GM12878 (cell line): Measurements from ENCODE around the gene FAM3B. TPM values are rescaled to one million over a fixed set of nuclear protein-coding genes. Genes with fewer than 3 reads are reported as not detected.

Experiments
- DPF2 ChIP-seq: fragments of 450-650 bp; IDR thresholded peaks from 2 replicates; pipeline ENCODE4 v1.6.1; 2017; ENCODE audit warnings: mild to moderate bottlenecking
- EED ChIP-seq: sonication (generic); IDR thresholded peaks from 2 replicates; pipeline ENCODE4 v1.6.1; 2016; ENCODE audit warnings: antibody characterized with exemption, low read depth
- HDAC2 ChIP-seq: fragments of 200-600 bp; sonication (generic); IDR thresholded peaks from 2 replicates; pipeline ENCODE4 v1.6.1; 2017
- IKZF2 ChIP-seq, 2 experiments: fragments of 450-650 bp; IDR thresholded peaks; 2 replicates each; pipeline ENCODE4 v1.6.1; 2017; ENCODE audit warnings: mild to moderate bottlenecking in 2 of 2, moderate library complexity in 2 of 2
- JUNB ChIP-seq: IDR thresholded peaks from 2 replicates; pipeline ENCODE4 v1.6.1; 2016; ENCODE audit warnings: antibody characterized with exemption, mild to moderate bottlenecking
- KLF5 ChIP-seq: fragments of 450-650 bp; IDR thresholded peaks from 2 replicates; pipeline ENCODE4 v1.6.1; 2014; ENCODE audit warnings: mild to moderate bottlenecking; ENCODE audit not compliant: partially characterized antibody
- MEF2B ChIP-seq: fragments of 450-650 bp; IDR thresholded peaks from 2 replicates; pipeline ENCODE4 v1.6.1; 2018; ENCODE audit warnings: mild to moderate bottlenecking, moderate library complexity; ENCODE audit not compliant: partially characterized antibody, poor library complexity, severe bottlenecking
- MYC ChIP-seq: IDR thresholded peaks from 2 replicates; pipeline ENCODE4 v1.6.1; 2011; ENCODE audit warnings: mild to moderate bottlenecking, low read length, moderate library complexity, inconsistent platforms; ENCODE audit not compliant: insufficient read depth, insufficient replicate concordance, insufficient read length, severe bottlenecking
- NR2C2 ChIP-seq: IDR thresholded peaks from 2 replicates; pipeline ENCODE4 v1.6.1; 2011; ENCODE audit warnings: borderline replicate concordance, low read depth; ENCODE audit not compliant: control insufficient read depth, insufficient read length
- NRF1 ChIP-seq: conservative IDR thresholded peaks from 2 replicates; pipeline ENCODE4 v1.6.1; 2011; ENCODE audit warnings: mild to moderate bottlenecking, low read depth, low read length, improper control_type of control experiment
- PML ChIP-seq: IDR thresholded peaks from 2 replicates; pipeline ENCODE4 v1.6.1; 2012; ENCODE audit warnings: low read length, inconsistent platforms
- POU2F2 ChIP-seq: IDR thresholded peaks from 3 replicates; pipeline ENCODE4 v1.6.1; 2011; ENCODE audit warnings: low read depth, mild to moderate bottlenecking, low read length, borderline replicate concordance
- SMAD1 ChIP-seq: fragments of 450-650 bp; IDR thresholded peaks from 2 replicates; pipeline ENCODE4 v1.6.1; 2018; ENCODE audit warnings: mild to moderate bottlenecking, low read depth; ENCODE audit not compliant: partially characterized antibody
- SP1 ChIP-seq: IDR thresholded peaks from one replicate; pipeline ENCODE4 v1.6.1; 2011; ENCODE audit warnings: low read depth, low read length
- SPI1 ChIP-seq: IDR thresholded peaks from 2 replicates; pipeline ENCODE4 v1.6.1; 2011; ENCODE audit warnings: low read depth, mild to moderate bottlenecking, low read length, moderate library complexity, borderline replicate concordance; ENCODE audit not compliant: insufficient read depth
- TCF7 ChIP-seq: IDR thresholded peaks from 2 replicates; pipeline ENCODE4 v1.6.1; 2014; ENCODE audit warnings: antibody characterized with exemption, borderline replicate concordance
- YY1 ChIP-seq: IDR thresholded peaks from 2 replicates; pipeline ENCODE4 v1.6.1; 2011; ENCODE audit warnings: low read depth, mild to moderate bottlenecking, low read length
- polyA plus RNA-seq, 11 experiments: library from polyadenylated mRNA; depleted of rRNA in 4 of 11; unstranded in 6 of 11; stranded (reverse) in 5 of 11; fragments of >200 nt; fragmentation: Nextera tagmentation in 4 of 11; fragmentation: Illumina TruSeq in 1 of 11; extraction: Ambion mirVana in 4 of 11; extraction: Trizol in 1 of 11; gene quantifications; 1 replicate in 1 of 11; 2 replicates in 10 of 11; pipeline versions ENCODE4 v1.2.1 to v1.2.3, GENCODE V29; 2011 to 2016; ENCODE audit warnings: inconsistent platforms in 2 of 11, missing spikeins in 2 of 11, low read depth in 1 of 11
- total RNA-seq, 4 experiments: library from RNA; depleted of rRNA in 3 of 4; stranded (reverse); fragments of >200 nt in 3 of 4; fragmentation: Illumina TruSeq in 1 of 4; extraction: Trizol in 1 of 4; gene quantifications; 2 replicates each; pipeline versions ENCODE4 v1.2.1 to v1.2.3, GENCODE V29; 2013 to 2021
- TF ChIP-seq, protein P1 (sequence below): fragments of 450-650 bp; IDR thresholded peaks from 2 replicates; pipeline ENCODE4 v1.6.1; 2018; ENCODE audit warnings: mild to moderate bottlenecking, low read depth, moderate library complexity; ENCODE audit not compliant: partially characterized antibody
- TF ChIP-seq, protein P2 (sequence below): fragments of 450-650 bp; conservative IDR thresholded peaks from 2 replicates; pipeline ENCODE4 v1.6.1; 2017; ENCODE audit warnings: mild to moderate bottlenecking, moderate library complexity

The FAM3B gene
- total and polyA plus RNA-seq, 10 of the 15 experiments (the other 5 are each of a cell fraction or from before 2014, with no cell fraction given): 0.12 TPM; not detected in 9

DNA sequence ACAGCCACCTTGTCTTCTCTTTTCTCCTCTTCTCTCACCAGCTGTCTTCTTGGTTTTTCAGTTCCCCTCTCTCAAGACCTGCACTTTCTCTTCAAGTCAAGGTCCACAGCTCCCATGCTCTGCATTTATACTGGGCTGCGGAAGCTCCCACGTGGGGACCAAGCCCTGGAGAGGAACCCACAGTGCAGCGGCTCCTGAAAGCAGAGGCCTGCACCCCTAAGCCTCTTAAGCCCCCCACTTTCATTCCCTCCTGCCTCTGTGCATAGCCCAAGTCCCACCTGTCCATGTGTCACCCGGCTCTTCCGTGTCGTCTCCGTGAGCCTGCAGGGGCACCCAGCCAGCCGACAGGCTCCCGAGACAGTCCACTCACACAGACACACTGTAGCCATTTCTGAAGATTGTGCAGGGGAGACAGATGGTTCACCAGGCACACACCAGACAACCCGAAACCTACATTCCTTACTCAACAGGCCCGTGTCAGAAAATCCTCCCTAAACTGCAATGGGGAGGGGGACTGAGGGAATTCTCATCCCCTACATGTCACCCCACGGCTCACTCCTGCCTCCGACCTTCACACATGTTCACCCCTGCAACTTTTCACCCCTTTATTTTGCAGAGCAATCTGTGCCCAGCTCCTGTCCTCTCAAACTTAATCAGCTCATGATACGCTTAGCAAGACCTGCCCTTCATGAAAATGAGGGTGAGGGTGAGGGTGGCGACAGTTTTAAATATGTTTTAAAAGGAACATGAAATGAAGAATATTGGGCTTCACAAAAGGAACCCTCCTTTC is 51.5 kb downstream of the FAM3B start (continued):
- TF ChIP-seq DPF2: peak; percentile 88
- peak; percentile 15 for TF ChIP-seq SP1
- TF ChIP-seq IKZF2 (IDR thresholded peaks at IDR 0.05): peak; percentile 73 to 86; a peak in 3 of 4 replicates
- TF ChIP-seq KLF5: no peak
- TF ChIP-seq SPI1: peak; percentile 97
- peak; percentile 94 for TF ChIP-seq MEF2B
- peak; percentile 33; the same call in 1 of the 2 replicates for TF ChIP-seq YY1
- TF ChIP-seq, protein P1, sequence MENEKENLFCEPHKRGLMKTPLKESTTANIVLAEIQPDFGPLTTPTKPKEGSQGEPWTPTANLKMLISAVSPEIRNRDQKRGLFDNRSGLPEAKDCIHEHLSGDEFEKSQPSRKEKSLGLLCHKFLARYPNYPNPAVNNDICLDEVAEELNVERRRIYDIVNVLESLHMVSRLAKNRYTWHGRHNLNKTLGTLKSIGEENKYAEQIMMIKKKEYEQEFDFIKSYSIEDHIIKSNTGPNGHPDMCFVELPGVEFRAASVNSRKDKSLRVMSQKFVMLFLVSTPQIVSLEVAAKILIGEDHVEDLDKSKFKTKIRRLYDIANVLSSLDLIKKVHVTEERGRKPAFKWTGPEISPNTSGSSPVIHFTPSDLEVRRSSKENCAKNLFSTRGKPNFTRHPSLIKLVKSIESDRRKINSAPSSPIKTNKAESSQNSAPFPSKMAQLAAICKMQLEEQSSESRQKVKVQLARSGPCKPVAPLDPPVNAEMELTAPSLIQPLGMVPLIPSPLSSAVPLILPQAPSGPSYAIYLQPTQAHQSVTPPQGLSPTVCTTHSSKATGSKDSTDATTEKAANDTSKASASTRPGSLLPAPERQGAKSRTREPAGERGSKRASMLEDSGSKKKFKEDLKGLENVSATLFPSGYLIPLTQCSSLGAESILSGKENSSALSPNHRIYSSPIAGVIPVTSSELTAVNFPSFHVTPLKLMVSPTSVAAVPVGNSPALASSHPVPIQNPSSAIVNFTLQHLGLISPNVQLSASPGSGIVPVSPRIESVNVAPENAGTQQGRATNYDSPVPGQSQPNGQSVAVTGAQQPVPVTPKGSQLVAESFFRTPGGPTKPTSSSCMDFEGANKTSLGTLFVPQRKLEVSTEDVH: no peak
- no peak for TF ChIP-seq POU2F2
- TF ChIP-seq PML: no peak
- TF ChIP-seq TCF7: no peak
- TF ChIP-seq EED: peak; percentile 65
- TF ChIP-seq NR2C2: no peak
- peak; percentile 36 for TF ChIP-seq MYC
- TF ChIP-seq NRF1: no peak
- TF ChIP-seq, protein P2, sequence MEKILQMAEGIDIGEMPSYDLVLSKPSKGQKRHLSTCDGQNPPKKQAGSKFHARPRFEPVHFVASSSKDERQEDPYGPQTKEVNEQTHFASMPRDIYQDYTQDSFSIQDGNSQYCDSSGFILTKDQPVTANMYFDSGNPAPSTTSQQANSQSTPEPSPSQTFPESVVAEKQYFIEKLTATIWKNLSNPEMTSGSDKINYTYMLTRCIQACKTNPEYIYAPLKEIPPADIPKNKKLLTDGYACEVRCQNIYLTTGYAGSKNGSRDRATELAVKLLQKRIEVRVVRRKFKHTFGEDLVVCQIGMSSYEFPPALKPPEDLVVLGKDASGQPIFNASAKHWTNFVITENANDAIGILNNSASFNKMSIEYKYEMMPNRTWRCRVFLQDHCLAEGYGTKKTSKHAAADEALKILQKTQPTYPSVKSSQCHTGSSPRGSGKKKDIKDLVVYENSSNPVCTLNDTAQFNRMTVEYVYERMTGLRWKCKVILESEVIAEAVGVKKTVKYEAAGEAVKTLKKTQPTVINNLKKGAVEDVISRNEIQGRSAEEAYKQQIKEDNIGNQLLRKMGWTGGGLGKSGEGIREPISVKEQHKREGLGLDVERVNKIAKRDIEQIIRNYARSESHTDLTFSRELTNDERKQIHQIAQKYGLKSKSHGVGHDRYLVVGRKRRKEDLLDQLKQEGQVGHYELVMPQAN: 0 out of 2 replicates have a peak, but pooled peaks have one; percentile 43
- no peak for TF ChIP-seq HDAC2
- peak; percentile 62 for TF ChIP-seq SMAD1
- no peak for TF ChIP-seq JUNB
